ENCODE data around the gene NOLC1.
A peak's percentile ranks its signal among the peaks of the same experiment; 100 is the strongest.
"Not testable (repeated sequence)": the region's sequence is repeated elsewhere in the genome, so short reads cannot be mapped to it uniquely, and the experiment has no call there.

The NOLC1 gene

GRCh38 chr10:102157224-102157623, 5.0 kb downstream of the NOLC1 start:
- DNase-seq, result no peak

GRCh38 chr10:102159051-102159597, 6.9 kb downstream of the NOLC1 start:
- DNase-seq, result no peak

GRCh38 chr10:102159831-102160230, 7.6 kb downstream of the NOLC1 start:
- no peak for DNase-seq

GRCh38 chr10:102163342-102163989, 11.3 kb downstream of the NOLC1 start:
- no peak for DNase-seq

GRCh38 chr10:102167861-102168260, 15.7 kb downstream of the NOLC1 start:
- no peak for DNase-seq

- DNase-seq, result no peak
These were observed 18.4 kb downstream of the NOLC1 start for GRCh38 chr10:102170602-102171001.

- DNase-seq, result no peak
These were observed 20.1 kb downstream of the NOLC1 start for GRCh38 chr10:102172288-102172687.

- DNase-seq, result no peak
These were observed 23.2 kb downstream of the NOLC1 start for GRCh38 chr10:102175415-102175814.

- DNase-seq, result no peak
These were observed 32.4 kb downstream of the NOLC1 start for GRCh38 chr10:102184606-102185005.

- DNase-seq, result no peak
These were observed 33.1 kb downstream of the NOLC1 start for GRCh38 chr10:102185272-102185671.

- DNase-seq, result no peak
These were observed 33.8 kb downstream of the NOLC1 start for GRCh38 chr10:102185811-102186527.

GRCh38 chr10:102188298-102188940, 36.2 kb downstream of the NOLC1 start:
- DNase-seq, result no peak

- not testable (repeated sequence) for DNase-seq
These were observed 37.0 kb downstream of the NOLC1 start for GRCh38 chr10:102188941-102189898.

GRCh38 chr10:102191956-102192355, 39.8 kb downstream of the NOLC1 start:
- DNase-seq, result no peak

GRCh38 chr10:102195296-102195870, 43.2 kb downstream of the NOLC1 start:
- no peak for DNase-seq

- peak; percentile 28 for DNase-seq
These were observed 44.7 kb downstream of the NOLC1 start for GRCh38 chr10:102196893-102197292.

- no peak for DNase-seq
These were observed 45.8 kb downstream of the NOLC1 start for GRCh38 chr10:102198027-102198426.

- no peak for DNase-seq
These were observed 48.8 kb downstream of the NOLC1 start for GRCh38 chr10:102200751-102201640.

- no peak for DNase-seq
These were observed 50.2 kb downstream of the NOLC1 start for GRCh38 chr10:102202386-102202785.

- no peak for DNase-seq
These were observed 56.3 kb downstream of the NOLC1 start for GRCh38 chr10:102208311-102209035.
